Measurements from ENCODE around the gene DECR2.
"Not testable (repeated sequence)": the region's sequence is repeated elsewhere in the genome, so short reads cannot be mapped to it uniquely, and the experiment has no call there.

Gene DECR2

DNA sequence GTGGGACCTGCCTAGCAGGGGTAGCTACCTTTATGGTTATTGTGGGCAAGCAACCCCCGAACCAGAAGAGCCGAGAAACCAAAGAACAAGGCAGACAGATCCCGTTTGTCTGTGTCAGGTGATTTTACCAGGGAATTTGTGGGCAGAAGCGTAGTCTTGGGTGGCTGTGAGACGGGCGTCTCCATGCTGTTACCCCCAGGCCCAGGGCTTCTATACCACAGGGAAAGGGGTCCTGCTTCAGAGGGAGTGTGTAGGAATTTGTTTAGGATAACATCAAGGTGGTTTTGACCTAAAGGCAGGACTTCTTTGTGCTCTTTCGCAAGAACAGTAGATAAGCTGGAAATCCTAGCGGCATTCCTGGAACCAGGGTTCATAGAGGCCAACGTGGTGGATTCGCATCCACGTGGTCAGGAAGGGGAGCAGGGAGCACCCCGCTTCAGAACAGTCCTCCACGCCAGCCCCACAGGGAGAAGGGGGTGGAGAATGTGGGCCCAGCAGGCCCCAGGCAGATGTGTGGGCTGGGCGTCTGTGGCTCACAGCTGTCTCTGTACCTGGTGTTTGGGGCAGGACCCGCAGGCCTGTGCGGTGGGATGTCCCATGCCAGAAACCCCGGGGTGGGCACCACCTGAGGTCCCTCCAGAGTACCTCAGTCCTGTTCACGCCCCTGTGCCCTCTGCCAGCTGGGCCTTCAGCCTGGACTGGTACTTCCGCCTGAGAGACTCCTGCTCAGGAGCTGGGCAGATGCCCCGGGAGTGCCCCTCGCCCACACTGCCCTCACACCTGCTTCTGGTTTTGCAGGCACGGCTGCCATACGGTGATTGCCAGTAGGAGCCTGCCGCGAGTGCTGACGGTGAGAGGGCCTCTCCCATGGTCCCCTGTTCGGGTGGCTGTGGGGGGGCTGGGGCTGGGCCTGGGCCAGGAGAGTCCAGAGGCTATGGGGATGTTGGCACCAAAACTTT lies 4.1 kb downstream of the DECR2 start:
- no peak for DNase-seq

DNA sequence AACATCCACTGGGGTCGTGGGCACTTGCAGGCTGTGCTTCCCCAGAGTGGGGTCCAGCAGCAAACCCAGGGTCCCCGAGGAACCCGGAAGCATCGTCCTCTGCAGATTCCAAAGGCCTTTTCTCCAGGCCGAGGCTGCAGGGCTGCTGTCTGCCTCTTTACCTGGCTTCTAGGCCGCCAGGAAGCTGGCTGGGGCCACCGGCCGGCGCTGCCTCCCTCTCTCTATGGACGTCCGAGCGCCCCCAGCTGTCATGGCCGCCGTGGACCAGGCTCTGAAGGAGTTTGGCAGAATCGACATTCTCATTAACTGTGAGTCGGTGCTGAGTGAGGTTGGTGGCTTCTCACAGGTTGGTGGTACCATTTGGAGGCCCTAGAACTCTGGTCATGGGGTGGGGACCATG lies 5.6 kb downstream of the DECR2 start:
- DNase-seq = no peak

GRCh38 chr16:410516-411178 lies 9.0 kb downstream of the DECR2 start:
- DNase-seq = no peak

GRCh38 chr16:411576-412265 lies 10.0 kb downstream of the DECR2 start:
- DNase-seq = no peak

GRCh38 chr16:414395-415169 lies 12.9 kb downstream of the DECR2 start:
- DNase-seq = no peak

DNA sequence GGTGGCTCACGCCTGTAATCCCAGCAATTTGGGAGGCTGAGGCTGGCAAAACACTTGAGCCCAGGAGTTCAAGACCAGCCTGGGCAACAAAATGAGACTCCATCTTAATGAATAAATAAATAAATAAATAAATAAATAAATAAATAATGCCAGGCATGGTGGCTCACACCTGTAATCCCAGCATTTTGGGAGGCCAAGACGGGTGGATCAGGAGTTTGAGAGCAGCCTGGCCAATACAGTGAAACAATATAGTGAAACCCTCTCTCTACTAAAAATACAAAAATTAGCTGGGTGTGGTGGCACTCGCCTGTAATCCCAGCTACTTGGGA lies 13.4 kb downstream of the DECR2 start:
- not testable (repeated sequence) for DNase-seq

DNA sequence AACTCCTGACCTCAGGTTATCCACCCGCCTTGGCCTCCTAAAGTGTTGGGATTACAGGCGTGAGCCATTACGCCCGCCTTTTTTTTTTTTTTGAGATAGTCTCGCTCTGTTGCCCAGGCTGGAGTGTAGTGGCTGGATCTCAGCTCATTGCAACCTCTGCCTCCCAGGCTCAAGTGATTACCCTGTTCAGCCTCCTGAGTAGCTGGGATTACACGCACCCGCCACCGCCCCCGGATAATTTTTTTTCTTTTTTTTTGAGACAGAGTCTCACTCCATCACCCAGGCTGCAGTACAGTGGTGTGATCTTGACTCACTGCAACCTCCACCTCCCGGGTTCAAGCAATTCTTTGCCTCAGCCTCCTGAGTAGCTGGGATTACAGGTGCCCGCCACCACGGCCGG lies 20.5 kb downstream of the DECR2 start:
- DNase-seq = not testable (repeated sequence)

DNA sequence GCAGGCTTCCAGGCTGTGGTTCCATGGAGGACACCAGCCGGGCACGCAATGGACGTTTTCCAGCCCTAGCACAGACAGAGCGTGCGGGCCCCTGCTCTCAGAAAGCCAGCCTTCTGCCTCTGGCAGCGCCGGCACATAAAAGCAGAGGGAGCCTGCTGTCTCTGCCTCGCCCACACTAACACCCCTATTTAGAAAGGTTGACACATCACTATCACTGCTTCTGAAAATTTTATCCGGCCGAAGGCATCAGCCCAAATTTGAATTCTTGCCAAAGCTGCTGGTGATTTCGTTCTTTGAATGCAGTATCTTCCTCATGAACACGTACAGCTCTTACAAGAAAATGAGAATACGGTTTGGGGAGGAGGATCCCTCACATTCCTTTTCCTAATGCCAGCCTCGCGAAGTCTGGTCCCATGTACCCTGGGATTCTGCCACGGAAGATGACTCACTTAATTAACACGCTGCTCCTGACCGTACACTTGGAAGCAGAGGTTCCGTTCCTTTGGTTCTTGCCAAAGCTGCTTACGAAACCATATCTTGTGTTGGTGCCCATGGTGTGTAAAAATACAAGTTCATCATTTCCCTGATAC lies 22.4 kb downstream of the DECR2 start:
- DNase-seq = no peak

DNA sequence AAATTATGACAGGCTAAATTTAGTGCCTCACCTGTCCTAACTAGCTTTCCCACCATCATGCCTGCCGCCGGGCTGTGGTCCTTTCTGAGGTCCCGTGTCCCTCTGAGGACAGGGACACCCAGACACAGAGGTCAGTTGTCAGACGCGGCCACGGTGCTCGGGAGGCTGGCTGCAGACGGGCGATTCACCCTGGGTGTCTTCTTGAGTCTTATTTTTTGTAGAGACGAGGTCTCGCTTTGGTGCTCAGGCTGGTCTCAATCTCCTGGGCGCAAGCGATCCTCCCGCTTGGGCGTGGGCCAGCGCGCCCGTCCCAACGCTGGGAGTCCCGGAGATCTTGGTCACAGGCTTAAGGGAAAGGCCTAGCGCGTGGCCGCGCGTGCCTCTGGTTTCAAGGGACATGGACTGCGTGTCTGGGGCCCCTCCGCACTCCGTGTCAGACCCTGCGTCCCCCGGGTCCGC lies 23.0 kb downstream of the DECR2 start:
- DNase-seq = no peak

DNA sequence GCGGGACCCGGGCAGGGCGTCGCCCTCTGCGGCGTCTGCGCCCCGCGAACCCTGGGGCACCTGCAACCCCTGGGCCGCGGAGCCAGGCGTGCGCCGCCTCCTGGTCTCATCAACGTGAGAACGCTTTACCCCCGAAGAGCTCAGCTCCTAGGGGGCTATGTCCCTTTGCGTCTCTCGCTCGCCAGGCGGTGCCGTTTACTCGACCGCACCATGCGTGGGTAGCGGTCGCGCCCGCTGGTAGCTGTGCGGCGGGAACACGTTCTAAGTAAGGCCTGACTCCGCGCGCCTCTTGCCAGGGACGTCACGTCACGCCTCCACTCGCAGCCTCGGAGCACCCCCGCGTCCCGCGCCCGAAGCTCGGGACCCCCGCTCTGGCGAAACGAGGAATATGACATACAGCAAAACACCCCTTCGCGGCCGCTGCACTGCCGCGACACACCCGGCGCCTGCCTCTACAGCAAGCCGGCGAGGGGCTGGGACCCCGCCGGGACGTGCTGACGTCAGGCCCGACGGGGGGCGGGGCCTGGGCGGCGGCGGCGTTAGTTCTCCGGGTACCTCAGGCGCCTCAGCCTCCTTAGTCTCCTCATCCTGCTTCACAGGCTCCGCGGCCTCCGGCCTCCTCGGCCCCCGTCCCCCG lies 23.5 kb downstream of the DECR2 start, which contains the start of gene RAB11FIP3:
RAB11FIP3 (plus strand) TSS at position 568 of the 637 bp plus-strand sequence. CDS start 358 bp downstream, outside the sequence.
- DNase-seq = peak; percentile 51

DNA sequence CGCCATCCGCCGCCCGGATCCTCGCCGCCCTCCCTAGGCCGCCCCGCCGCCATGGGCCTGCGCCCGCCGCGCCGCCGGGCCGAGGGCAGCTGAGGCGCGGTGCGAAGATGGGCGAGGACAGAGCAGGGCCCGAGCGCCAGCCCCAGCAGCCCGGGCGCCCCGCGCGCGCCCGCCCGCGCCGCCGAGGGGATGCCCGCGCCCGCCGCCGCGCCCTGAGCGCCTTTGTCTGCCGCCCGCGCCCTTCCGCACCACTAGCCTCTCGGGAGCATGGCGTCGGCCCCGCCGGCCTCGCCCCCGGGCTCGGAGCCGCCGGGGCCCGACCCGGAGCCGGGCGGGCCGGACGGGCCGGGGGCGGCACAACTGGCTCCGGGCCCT lies 24.0 kb downstream of the DECR2 start:
- DNase-seq = no peak

DNA sequence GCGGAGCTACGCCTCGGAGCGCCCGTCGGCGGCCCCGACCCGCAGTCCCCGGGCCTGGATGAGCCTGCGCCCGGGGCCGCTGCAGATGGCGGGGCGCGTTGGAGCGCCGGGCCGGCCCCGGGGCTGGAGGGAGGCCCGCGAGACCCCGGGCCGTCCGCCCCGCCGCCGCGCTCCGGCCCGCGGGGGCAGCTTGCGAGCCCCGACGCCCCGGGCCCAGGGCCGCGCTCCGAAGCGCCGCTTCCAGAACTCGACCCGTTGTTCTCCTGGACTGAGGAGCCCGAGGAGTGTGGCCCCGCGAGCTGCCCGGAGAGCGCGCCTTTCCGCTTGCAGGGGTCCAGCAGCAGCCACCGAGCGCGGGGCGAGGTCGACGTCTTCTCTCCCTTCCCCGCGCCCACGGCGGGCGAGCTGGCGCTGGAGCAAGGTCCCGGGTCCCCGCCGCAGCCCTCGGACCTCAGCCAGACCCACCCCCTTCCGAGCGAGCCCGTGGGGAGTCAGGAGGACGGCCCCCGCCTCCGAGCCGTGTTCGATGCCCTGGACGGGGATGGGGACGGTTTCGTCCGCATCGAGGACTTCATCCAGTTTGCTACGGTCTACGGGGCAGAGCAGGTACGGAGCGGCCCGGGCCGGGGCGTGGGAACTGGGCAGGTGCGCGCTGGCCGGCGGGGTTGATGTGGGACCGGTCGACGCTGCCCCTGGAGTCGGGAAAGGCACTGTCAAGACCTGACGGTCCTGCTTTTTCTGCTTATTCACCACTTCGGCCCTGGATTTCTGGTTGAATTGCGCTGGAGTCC lies 24.6 kb downstream of the DECR2 start:
- no peak for DNase-seq

DNA sequence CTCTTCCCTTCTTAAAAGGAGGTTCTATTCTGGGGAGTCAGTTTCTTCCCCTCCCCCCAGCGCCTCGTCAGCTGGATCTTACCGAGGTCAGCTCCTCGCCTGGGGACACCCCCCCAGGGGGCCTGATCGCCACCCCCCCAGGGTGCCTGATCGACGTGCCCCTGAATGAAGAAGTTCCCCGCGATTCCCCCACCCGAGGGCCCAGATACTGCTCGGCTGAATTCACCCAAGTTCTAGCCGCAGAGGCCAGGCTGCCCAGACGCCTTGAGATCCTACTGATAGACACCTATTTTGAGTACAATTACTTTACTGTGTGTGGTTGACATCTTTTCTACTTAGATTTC lies 25.2 kb downstream of the DECR2 start:
- no peak for DNase-seq

- no peak for DNase-seq
These were observed 25.6 kb downstream of the DECR2 start for GRCh38 chr16:427250-427649.

- no peak for DNase-seq
These were observed 29.2 kb downstream of the DECR2 start for GRCh38 chr16:430904-431303.

DNA sequence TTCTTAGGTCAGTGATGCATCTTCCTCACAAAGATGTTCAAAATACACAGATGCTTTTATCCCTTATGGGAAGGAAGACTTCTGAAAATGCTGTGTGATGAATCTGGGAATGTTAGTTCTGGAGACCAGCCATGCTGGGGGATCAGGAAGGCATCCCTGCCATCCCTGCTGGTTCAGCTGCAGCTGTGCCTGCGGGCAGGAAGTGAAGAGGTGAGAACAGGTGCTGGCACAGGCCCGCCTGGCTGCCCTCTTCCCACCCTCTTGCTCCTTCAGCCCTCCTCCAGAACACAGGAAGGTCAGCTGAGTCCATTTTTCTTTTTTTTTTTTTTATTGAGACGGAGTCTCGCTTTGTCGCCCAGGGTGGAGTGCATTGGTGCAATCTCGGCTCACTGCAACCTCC lies 38.9 kb downstream of the DECR2 start:
- no peak for DNase-seq

GRCh38 chr16:441447-441846 lies 39.8 kb downstream of the DECR2 start:
- no peak for DNase-seq

- DNase-seq = no peak
These were observed 41.3 kb downstream of the DECR2 start for GRCh38 chr16:442976-443375.

GRCh38 chr16:444027-444426 lies 42.3 kb downstream of the DECR2 start:
- DNase-seq = no peak

DNA sequence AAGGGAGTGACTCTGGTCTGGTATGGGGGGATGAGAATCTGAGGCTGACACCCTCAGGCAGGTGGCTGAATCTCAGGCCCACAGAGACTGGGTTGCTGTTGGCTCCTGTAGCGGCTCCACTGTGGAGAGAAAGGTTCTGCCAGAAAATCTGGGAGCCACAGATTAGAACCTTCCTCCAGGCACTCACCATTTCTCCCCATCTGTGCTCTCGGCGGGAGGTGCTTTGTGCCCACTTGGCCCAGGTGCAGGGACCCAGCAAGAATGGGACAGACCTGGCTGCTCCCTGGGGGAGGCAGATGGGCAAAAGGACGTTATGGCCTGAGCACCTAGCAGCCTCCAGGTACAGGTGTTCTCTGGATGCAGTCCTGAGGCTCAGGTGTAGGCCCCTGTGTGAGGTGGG lies 43.9 kb downstream of the DECR2 start:
- DNase-seq = no peak

DNA sequence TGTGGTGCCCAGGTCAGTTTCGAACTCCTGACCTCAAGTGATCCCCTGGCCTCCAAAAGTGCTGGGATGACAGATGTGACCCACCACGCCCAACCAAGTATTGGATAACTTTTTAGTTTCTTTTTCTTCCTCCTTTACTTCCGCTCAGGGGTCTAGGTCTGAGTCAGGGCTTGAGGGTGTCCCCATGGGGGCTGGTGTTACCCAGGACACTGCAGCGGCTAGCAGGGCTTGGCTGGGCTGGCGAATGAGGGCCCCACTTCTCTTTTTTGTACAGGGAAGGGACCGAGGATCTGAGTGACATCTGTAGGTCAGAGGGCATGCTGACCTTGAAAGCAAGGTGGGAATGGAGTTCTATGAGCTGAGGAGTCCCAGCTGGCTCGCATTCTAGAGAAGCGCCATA lies 48.7 kb downstream of the DECR2 start:
- DNase-seq = no peak

Data from DMS79 (cell line).